ENCODE measurements around the gene CCHCR1.

The CCHCR1 gene

DNA sequence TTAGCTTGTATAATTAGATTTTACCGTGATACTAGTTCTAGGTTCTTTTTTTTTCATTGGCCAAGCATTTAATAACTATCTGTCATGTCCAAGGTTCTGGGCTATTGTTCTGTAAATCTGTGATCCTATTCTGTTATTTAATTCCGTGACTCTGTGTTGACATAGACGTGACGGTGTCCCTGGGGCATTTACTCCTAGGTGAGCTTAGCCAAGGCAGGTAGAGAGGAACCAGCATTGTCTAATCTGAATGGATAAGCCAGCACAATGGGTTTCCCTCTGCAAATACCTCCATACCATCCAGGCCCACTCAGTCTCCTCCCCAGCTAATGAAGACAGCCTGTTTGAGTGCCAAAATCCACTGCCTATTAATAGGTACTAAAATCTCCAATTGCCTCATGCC is 28.5 kb downstream of the CCHCR1 start:
- no peak for DNase-seq (ENCODE audit: low spot score)

DNA sequence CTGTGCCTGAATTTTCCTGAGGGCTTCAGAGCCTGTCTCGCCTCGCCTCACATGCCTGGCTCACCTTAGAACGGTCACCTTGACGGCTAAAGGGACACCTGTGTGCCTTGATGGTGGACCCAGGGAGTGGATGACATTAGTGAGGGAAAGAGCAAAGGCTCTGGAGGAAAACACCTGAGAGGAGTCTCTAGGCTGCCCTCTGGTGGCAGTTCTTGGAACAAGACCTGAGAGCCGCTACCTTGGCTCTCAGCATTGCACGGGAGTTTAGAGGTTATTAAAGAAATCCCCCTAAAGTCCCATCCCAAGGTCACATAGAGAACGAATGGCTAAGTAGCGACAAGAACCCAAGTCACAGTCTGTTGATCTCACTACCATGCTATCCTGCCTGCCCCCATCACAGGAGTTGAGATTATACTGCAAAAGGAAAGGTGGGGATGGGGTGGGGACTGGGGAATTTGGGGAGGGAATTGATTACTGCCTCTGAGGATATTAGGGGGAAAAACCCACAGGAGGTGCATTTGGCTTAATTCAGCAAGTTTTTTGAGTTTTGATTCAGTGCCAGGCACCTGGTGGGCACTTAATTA is 29.4 kb downstream of the CCHCR1 start:
- peak; percentile 71 for DNase-seq (ENCODE audit: low spot score)

GRCh38 chr6:31126396-31127175 is 31.0 kb downstream of the CCHCR1 start:
- DNase-seq (ENCODE audit: low spot score) = no peak

DNA sequence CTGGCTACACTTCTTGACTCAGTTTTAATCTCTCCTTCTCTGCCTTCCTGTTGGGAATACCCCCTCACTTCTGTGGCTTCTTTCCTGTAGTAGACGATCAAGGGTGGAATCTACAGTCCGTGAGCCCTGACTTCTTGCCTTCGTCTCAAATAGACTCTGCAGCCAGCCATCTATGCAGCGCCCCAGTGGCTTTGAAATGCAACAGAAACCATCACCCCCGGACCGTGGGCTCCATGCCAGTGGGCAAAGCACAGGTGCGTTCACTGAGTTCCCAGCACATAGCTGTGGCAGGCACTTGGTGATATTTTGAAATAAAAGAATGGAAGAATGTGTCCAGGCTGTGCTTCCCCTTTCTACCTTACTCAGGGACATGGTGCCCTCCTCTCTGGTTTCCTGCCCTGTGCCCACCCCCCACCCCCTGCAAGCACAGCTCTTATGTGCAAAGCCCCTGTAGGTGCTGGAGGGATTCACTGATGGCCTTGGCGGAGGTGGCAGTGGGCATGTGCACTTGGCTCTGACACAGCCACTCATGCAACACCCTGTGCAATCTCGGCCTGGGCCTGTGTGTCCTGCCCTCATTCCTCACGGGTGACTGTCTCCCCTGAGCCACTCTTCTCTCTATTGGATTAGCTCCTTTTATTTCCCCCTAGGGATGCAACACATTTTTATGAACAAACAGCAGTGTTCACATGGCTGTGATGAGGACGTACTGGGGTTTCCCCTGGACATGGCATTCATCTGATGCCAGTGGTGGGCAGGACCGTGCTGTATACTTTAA is 31.8 kb downstream of the CCHCR1 start:
- DNase-seq (ENCODE audit: low spot score) = peak; percentile 89

GRCh38 chr6:31125162-31125561 is 32.4 kb downstream of the CCHCR1 start:
- peak; percentile 90 for DNase-seq (ENCODE audit: low spot score)

- peak; percentile 95 for DNase-seq (ENCODE audit: low spot score)
These were observed 34.6 kb downstream of the CCHCR1 start for GRCh38 chr6:31122791-31123706.

GRCh38 chr6:31121131-31121790 is 36.3 kb downstream of the CCHCR1 start:
- DNase-seq (ENCODE audit: low spot score) = peak; percentile 49

- DNase-seq (ENCODE audit: low spot score) = no peak
These were observed 37.3 kb downstream of the CCHCR1 start, which contains the start of gene CDSN for GRCh38 chr6:31120151-31120915. Gene CDSN, minus strand, starts transcription at chr6:31120446. Its CDS starts 27 bp downstream, at chr6:31120419.

DNA sequence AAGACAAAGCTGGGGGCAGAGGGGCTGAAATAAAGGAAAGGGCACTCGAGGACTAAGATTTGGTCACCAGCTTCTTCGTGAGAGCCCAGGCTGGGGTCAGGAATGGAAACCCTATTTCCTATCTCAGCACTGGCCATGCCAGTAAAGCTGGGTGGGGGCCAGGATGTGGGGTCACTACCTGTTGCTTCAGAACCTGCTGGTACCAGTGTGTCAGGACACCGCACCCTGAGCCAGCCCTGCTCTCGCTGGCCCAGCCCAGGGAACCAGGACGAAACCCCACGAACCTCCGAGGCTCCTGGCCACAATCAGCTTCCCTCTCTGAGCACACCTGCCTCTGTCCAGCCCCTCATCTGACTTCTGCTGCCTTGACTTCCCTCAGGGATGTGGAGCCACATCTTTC is 39.4 kb downstream of the CCHCR1 start:
- DNase-seq (ENCODE audit: low spot score) = no peak

DNA sequence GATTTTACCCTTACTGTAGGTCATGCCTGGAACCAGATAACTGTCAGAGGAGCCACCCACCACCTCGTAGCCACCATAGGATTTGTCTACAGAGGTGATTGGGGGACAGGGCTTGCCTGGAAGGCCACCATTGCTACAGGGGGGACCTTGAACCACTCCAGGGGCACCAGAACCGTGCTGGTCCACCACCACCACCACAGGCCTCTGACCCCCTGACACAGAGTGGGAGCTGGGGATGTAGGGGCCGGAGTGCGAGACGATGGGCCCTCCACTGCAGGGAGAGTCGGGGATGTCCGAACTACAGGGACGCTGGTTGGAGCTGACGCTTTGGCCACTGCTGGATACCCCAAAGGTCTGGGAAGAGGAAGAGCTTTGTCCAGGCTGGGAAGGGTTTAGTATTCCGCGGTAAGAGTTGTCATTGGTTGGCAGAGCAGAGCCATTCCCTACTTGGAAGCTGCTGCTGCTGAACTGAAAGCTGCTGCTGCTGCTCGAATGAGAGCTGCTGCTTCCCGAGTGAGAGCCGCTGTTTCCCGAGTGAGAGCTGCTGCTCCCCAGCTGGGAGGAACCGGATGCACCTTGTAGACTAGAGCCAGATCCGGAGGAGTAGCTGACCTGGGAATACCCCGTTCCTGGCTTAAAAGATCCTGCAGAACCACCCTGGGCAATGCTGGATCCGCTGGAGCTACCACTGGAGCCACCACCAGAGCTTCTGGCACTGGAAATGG is 40.8 kb downstream of the CCHCR1 start:
- DNase-seq (ENCODE audit: low spot score) = no peak

DNA sequence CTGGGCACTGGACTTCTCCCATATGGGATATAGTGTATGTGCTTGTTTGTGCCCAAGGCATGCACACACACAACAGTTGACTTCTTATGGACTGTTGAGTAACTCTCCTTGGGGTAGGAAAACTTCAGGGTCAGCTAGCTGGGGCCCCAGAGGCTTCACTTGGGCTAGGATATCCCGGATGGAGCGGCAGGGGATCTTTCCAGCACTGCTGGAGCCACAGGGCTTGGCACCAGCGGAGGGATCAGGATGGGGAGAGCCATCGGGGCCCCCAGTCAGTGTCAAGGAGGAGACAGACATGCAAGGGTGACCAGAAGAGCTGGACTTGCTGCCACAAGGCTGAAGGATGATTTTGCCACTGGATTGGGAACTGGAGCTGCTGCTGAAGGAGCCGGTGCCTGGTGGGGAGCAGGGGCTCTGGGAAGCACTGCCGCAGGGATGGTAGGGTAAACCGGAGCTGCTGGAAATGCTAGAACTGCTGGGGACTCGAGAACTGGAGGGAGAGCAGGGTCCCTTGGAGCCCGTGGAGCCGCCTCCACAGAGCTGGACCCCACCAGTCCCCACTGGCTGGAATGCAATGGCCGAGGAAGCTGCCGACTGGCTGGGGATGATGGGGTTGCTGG is 41.6 kb downstream of the CCHCR1 start:
- DNase-seq (ENCODE audit: low spot score) = no peak

GRCh38 chr6:31114970-31115849 is 42.4 kb downstream of the CCHCR1 start:
- peak; percentile 54 for DNase-seq (ENCODE audit: low spot score)

GRCh38 chr6:31114541-31114878 is 43.1 kb downstream of the CCHCR1 start, which contains the start of gene PSORS1C1:
Gene PSORS1C1, plus strand, starts transcription at chr6:31114800. Its CDS starts 14,833 bp downstream, at chr6:31129633.
- DNase-seq (ENCODE audit: low spot score) = peak; percentile 97

GRCh38 chr6:31113861-31114540 is 43.6 kb downstream of the CCHCR1 start:
- no peak for DNase-seq (ENCODE audit: low spot score)

- no peak for DNase-seq (ENCODE audit: low spot score)
These were observed 45.1 kb downstream of the CCHCR1 start, which contains the start of gene C6orf15 for GRCh38 chr6:31112478-31112877. Gene C6orf15, minus strand, starts transcription at chr6:31112575. Its CDS starts 20 bp downstream, at chr6:31112555.

DNA sequence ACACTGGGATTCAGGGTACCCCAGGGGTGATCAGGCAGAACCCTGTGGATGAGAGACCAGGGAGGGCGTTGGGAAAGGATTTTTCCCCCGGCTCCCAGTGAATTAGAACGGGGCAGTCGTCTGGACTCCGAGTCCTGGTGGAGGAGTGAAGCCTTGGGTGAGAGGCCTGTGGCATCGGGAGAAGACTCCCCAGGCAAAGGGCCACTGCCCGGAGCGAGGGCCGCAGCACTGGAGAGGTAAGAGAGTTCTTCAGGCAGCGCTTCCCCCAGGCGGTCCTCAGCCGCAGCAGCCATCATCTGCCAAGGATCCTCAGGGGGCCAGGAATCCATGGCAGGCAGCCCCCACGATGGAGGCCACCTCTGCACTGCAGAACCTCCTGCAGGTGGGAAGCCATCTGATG is 45.9 kb downstream of the CCHCR1 start:
- no peak for DNase-seq (ENCODE audit: low spot score)

GRCh38 chr6:31110825-31111582 is 46.6 kb downstream of the CCHCR1 start:
- no peak for DNase-seq (ENCODE audit: low spot score)
